Activated CD4-positive, alpha-beta T cell treated with anti-CD3 and anti-CD28 coated beads for 24 hours (primary cell): ENCODE data around the gene AOAH.

Experiments used
- DNase-seq, 2 donors: peaks; one replicate each; pipeline ENCODE4 v3.0.0-alpha.2; 2020; ENCODE audit warnings: low read depth in 2 of 2

AOAH gene

DNA sequence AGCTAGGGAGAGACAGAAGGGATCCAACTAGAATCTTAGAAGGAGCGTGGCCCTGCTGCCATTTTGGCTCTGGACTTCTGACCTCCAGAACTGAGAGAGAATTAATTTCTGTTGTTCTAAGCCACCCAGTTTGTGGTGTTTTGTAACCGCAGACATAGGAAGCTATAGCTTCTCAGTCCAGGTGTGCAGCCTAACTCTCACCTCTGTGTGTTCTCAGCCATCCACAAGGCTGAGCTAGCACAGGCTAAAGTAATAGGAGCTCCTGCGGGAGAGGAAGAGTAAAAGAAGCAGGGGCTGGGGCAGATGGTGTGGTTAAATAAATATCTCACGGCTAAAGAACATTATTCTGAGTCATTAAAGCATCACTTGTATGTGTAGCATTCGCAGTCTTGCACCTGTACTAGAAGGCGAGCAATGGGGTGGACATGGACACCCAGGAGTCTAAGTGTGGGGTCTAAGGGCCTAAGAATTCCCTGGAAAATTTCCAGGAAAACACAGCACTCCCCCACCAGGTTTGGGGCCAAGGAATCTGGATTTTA is 94.1 kb downstream of the AOAH start:
- no peak for DNase-seq

DNA sequence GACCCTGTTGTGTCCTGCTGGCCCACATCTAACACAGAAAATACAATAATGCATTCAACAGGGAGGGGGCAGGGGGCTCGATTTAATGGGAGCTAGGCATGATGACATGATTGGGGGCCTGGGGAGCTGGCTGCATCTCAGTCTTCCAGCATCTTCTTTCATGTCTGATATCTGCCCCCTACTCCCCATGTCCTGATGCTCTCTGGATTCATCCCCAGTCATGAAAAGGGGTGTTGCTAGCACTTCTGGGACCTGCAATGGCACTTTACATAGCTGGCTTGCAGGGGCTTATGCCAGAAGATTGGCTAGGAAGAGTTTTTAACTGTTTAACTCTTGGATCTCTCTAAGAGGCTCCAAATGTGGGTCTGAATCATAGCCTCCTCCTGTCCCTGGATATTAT is 94.9 kb downstream of the AOAH start:
- DNase-seq: no peak

GRCh38 chr7:36627836-36628235 is 96.5 kb downstream of the AOAH start:
- DNase-seq: no peak

DNA sequence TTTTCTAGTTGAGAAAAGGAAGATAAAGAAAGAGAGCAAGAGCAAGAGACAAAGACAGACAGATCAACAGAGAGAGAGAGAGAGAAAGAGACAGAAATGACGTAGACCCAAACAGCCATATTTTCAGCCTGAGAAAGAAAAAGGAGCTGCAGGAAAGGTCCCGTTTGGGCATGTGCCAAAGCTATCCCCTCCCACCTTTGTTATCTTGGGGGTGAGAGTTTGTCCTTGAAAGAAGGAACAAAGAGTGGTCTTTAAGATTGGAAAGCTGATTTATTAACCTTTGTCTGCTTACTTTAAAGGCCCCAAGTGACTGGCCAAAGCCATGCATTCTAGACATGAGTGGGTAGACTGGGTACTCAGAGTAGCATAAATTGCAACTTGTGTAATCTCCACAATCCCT is 98.2 kb downstream of the AOAH start:
- no peak for DNase-seq

DNA sequence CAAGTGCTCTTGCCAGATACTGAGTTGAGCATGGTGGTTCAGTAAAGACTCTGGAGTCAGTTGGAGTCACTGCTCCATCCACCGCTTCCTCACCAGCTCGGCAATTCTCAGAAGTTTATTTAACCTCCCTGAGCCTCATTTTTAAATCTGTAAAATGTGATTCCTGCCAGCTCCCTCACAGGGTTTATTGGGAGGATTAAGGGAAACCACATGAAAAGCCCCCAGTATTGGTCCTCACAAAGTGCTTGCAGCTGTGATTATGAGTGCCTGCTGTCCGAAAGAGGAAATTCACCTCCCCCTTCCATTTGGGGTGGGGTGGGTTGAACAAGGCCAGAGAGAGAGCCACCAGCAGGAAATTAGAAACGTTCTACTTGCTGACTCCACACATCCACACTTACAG is 99.0 kb downstream of the AOAH start:
- no peak for DNase-seq

- no peak for DNase-seq
These were observed 101.0 kb downstream of the AOAH start for GRCh38 chr7:36623247-36623646.

- no peak for DNase-seq
These were observed 102.9 kb downstream of the AOAH start for GRCh38 chr7:36621396-36621795.

DNA sequence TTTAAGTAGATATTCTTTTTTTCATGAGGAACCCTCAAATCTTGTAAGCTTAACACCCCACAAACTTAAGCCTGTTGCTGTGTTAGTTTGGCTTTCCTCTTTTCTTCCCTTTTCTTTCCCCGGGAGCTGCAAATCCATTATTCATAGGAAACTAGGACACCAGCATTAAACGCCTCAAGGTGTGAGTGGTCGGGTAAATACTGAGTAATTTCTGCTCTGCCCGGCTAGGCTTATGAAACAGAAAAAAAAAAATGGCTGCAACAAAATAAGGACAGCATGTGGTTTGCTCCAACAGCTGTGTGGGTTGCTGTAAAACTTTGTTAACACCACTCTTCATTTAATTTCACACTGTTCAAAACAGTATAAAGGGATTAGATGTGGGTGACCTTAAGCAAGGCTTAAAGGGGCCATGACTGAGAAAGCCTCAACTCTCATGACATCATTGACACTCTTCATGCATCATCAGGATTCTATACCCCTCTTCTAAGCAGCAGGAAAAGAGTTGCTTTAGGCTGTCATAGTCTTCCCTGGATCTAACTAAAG is 104.1 kb downstream of the AOAH start:
- no peak for DNase-seq

- DNase-seq: no peak
These were observed 106.9 kb downstream of the AOAH start for GRCh38 chr7:36617408-36617807.

GRCh38 chr7:36615852-36616540 is 108.3 kb downstream of the AOAH start:
- DNase-seq: no peak

GRCh38 chr7:36614959-36615358 is 109.3 kb downstream of the AOAH start:
- DNase-seq: no peak

GRCh38 chr7:36613031-36613614 is 111.2 kb downstream of the AOAH start:
- DNase-seq: no peak

DNA sequence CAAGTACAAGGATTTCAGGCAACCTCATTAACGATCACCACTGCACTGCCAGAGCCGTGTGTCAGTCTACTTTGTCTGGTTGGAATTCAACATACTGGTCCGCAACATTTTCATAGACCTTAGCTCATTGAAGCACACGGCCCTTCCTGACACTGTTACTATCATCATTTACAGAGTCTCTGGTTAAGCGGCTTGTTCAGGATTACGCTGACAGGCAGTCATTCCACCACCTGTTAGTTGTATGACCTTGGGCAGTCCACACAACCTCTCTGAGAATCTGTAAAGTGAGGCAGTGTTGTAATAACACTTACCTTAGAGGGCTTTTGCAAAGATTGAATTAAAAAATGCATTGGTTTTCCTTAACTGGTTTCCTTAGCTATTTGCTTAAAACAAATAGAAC is 112.6 kb downstream of the AOAH start:
- DNase-seq: no peak

GRCh38 chr7:36607721-36608095 is 116.6 kb downstream of the AOAH start:
- no peak for DNase-seq

- no peak for DNase-seq
These were observed 117.1 kb downstream of the AOAH start for GRCh38 chr7:36606976-36607720.

- DNase-seq: no peak
These were observed 117.9 kb downstream of the AOAH start for GRCh38 chr7:36606153-36606975.

DNA sequence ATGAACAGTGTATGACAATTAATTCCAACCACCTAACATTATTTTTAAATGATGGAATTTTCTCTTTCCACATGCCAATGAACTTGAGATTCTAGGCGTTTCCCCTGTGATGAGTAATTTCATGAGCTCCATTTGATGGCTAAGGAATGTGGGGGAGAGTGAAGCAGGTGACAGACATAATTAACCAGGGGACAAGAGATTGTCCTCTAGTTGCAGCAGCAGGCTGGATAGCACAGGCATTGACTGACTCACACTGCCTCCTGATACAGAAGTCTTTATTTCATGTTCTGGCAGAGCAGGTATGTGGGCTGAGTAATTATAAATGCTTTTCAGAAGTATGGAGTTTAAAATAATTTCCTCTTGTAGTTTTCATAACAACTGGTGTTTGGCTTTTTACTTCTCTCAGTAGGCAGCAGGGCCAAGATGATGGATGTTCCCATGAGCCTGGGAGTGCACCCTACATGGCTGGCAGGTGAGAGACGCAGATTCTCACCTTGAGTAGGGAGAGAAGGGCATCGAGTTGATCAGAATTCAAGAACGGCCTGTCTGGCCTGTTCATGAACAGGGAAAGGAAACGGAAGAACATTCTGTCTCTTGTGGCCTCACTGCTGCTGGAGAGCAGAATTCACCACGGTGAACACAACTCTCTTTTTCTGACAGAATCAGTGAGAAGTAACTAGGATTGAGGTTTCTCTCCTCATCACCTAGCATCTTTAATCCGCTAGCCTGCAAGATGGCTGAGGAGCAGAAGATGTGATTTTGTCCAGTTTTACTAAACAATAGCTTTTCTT is 118.8 kb downstream of the AOAH start:
- no peak for DNase-seq

- DNase-seq: no peak
These were observed 119.5 kb downstream of the AOAH start for GRCh38 chr7:36604806-36605205.

GRCh38 chr7:36602934-36603887 is 121.1 kb downstream of the AOAH start:
- DNase-seq: no peak

DNA sequence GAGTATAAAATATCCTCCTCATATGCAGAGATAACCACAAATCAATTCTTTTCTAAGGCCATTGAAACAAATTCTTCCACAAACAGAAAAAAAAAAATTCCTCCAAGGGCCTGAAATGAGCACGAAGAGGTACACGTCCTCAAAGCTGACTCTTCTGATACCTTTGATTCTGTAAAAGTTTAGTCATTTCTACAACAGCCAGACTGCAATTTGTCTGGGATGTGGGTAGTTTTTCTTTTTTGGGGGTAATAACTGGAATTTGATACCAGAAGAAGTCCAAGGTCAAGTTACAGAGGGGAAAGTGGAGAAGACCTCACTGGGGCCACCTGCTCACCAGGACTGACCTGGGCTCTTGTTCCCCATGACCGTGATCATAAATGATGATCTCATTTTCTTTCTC is 121.8 kb downstream of the AOAH start:
- DNase-seq: no peak
